HL-60 (cell line): ENCODE measurements around the gene DOCK1.

ENCODE experiments used
- POLR2AphosphoS5 ChIP-seq: IDR thresholded peaks from 2 replicates; pipeline ENCODE4 v1.6.1; 2012; ENCODE audit warnings: low read depth
- REST ChIP-seq: IDR thresholded peaks from 2 replicates; pipeline ENCODE4 v1.6.1; 2012; ENCODE audit warnings: low read depth; ENCODE audit not compliant: insufficient replicate concordance
- TF ChIP-seq, protein P1 (sequence below): IDR thresholded peaks from one replicate; pipeline ENCODE4 v1.5.1; 2011; ENCODE audit warnings: low read length, control low read depth, inconsistent platforms; ENCODE audit not compliant: insufficient read depth

- TF ChIP-seq, protein P1, sequence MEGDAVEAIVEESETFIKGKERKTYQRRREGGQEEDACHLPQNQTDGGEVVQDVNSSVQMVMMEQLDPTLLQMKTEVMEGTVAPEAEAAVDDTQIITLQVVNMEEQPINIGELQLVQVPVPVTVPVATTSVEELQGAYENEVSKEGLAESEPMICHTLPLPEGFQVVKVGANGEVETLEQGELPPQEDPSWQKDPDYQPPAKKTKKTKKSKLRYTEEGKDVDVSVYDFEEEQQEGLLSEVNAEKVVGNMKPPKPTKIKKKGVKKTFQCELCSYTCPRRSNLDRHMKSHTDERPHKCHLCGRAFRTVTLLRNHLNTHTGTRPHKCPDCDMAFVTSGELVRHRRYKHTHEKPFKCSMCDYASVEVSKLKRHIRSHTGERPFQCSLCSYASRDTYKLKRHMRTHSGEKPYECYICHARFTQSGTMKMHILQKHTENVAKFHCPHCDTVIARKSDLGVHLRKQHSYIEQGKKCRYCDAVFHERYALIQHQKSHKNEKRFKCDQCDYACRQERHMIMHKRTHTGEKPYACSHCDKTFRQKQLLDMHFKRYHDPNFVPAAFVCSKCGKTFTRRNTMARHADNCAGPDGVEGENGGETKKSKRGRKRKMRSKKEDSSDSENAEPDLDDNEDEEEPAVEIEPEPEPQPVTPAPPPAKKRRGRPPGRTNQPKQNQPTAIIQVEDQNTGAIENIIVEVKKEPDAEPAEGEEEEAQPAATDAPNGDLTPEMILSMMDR = no peak
- TF ChIP-seq POLR2AphosphoS5 (no peak), REST (no peak)
Observed at GRCh38 chr10:126877390-126877789, 27.8 kb upstream of the DOCK1 start.
